SKM-1 (cell line): ENCODE measurements around the gene ARHGAP15.

ENCODE experiments used
- DNase-seq: peaks from one replicate; lab custom pipeline; 2025; ENCODE audit not compliant: unreplicated experiment; lab: John Stamatoyannopoulos, UW

The ARHGAP15 gene

DNA sequence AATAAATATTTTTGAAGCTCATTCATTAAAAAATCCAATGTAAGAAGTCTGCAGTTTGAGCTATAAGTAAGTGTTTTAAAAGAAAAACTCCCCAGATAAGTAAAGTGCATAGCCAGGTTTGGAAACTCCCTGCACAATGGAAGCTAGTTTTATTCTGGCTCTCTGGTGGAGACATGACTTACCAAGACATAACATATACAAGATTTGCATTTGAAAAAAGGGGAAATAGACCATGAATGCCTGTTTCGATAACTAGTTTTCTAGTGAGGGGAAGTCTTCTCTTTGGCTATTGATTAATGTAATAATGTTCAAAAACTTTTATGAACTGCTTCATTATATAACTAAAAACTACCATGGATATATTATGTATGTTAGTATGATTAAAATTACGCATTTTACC, 435.2 kb downstream of the ARHGAP15 start:
- no peak for DNase-seq

- DNase-seq = no peak
Observed at GRCh38 chr2:143571747-143572146, 442.5 kb downstream of the ARHGAP15 start.

- DNase-seq = no peak
Observed at GRCh38 chr2:143572421-143572820, 443.2 kb downstream of the ARHGAP15 start.

GRCh38 chr2:143574069-143574468, 444.9 kb downstream of the ARHGAP15 start:
- DNase-seq = no peak

GRCh38 chr2:143575340-143575739, 446.1 kb downstream of the ARHGAP15 start:
- no peak for DNase-seq

- DNase-seq = no peak
Observed at GRCh38 chr2:143577489-143577888, 448.3 kb downstream of the ARHGAP15 start.

DNA sequence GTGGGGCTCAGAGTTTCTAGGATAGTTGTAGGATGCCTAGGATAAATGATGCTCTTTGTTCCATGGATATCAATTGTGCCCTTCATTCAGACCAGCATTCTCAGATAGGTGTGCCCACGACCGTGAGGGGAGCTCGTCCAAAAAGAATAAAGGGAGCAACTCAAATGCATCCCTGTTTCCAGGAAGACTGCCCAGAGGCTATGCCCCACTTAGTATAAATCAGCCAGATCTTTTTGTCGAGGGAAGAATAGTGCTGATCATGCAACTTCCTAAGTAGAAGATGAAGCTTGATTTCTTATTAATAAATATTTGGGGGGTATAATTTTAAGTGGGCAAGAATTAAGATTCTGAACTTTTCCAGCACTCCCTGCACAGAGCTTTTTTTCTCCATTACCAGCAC, 450.2 kb downstream of the ARHGAP15 start:
- DNase-seq = no peak

DNA sequence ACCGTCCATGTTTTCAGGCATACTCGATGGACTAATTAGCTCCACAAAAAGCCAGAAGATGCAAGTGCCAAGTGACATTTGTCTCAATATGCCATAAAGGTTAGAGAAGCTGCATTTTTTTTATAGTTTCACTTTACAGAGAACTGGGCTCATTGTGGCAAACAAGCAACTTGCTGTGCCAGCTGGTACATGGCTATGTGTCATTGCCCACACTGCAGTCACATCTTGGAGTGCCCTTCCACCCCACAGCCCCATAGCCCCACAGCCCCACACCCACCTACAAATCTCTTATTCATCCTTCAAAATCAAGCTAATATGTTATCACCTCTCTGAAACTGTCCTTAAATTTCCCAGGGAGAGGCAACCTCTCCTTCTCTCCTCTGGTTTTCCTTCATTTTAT, 451.9 kb downstream of the ARHGAP15 start:
- no peak for DNase-seq

- no peak for DNase-seq
Observed at GRCh38 chr2:143582046-143582747, 453.0 kb downstream of the ARHGAP15 start.

- DNase-seq = no peak
Observed at GRCh38 chr2:143584936-143585335, 455.7 kb downstream of the ARHGAP15 start.

DNA sequence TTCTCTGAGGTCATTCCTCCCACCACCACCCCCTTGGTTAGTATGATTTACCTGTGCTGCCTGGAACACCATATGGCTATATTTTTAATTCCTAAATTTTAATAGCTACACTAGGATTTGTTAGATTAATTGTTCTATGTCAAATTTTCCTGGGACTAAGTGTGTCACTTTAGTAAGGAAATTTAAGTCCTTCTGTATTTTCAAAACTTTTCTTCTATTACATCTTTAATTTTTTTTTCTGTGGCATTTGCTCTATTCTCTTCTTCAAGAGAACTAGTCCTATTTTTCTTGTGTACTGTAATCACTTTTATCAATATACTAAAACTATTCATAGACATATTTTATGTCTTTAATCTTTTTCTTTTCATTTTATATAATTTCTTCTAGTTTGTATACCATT, 456.9 kb downstream of the ARHGAP15 start:
- DNase-seq = no peak

DNA sequence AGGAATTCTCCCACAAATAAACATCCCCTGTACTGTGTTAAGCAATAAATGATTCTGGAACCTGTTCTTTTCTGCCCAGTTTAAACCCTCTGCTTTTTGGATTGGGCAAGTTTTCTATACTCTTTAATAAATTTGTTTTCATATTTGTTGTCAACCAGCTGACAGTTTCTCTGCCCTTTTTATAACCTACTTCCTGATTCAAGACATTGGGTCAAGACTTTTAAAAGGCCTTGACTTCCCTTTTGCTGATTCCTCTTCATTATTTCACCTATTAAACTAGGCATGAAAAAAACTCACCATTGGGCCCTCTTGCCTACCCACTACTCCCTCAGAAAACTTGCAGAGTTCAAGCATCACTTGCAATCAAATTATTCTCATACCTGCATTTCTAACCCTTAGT, 459.5 kb downstream of the ARHGAP15 start:
- DNase-seq = no peak

DNA sequence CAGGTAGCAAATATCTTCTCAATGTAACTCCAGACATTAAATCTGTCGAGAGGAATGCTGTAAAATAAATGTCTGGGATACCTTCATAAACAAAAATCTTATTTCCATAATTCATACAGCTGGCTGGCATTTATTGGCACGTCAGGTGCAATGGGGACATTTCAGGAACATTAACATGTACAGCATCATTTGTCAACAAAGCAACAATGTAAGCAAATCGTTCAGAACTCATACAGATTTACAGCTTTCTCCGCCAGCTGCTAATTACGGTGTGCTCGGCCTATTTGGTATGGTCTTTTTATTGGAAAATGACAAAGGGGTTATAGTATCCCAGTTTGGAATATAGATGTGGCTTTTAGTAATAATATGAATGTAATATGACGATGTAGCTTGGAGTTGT, 464.9 kb downstream of the ARHGAP15 start:
- no peak for DNase-seq

GRCh38 chr2:143594745-143595144, 465.5 kb downstream of the ARHGAP15 start:
- DNase-seq = no peak

- no peak for DNase-seq
Observed at GRCh38 chr2:143600116-143600515, 470.9 kb downstream of the ARHGAP15 start.

DNA sequence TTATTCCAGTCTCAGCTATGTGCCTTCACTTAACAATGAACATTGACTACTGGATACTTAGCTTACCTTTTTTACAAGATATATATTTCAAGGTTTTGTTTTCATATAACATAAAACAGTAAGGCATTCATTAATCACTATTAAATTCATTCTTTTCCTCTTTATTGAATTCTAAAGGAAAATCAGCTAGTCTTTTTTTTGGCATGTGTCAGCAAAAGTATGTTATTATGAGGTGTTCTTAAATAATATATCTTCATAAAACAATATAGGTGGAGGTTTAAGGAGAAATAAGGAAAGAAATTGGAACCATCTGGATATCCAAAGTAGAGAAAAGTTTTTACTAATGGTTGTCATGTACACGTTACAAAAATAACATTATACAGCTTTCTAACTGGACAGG, 472.6 kb downstream of the ARHGAP15 start:
- DNase-seq = no peak

- no peak for DNase-seq
Observed at GRCh38 chr2:143603035-143603655, 473.9 kb downstream of the ARHGAP15 start.

GRCh38 chr2:143603846-143604565, 474.8 kb downstream of the ARHGAP15 start:
- no peak for DNase-seq

- DNase-seq = no peak
Observed at GRCh38 chr2:143604566-143604959, 475.3 kb downstream of the ARHGAP15 start.

DNA sequence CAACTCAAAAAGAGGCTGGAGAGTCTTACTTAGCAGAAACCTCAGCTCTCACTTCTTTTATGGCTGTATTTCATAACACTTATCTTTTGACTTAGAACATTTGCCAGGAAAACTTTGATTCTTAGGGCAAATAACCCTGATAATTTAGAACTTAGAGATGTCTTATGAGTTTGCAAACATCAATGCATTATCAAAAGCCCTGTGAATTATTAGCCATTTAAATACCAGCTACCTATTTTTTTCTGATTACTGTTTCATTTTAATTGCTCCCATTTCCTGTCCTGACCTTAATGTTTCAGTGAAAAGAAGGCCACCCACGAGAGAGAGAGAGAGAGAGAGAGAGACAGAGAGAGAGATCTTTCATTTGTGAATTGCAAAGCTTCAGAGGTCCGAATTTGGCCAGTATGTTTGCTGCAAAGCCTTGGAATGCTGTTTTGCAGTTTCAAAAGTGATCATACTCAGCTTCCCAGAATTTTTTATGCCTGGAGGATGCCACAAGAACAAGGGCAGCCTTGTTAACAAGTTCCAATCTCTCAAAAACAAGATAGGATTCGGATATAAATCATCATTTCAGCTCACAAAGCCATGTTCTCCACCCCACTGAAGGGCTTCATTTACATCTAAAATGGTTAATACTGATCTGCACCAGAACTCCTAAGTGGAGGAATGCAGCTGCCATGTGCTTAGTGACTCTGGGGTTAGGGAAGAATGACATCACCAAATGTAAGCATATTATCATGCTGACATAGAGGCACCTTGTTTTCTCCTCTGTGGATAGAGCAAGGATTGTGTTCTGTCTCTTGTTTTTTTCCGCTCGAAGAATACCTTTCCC, 478.2 kb downstream of the ARHGAP15 start:
- DNase-seq = no peak

DNA sequence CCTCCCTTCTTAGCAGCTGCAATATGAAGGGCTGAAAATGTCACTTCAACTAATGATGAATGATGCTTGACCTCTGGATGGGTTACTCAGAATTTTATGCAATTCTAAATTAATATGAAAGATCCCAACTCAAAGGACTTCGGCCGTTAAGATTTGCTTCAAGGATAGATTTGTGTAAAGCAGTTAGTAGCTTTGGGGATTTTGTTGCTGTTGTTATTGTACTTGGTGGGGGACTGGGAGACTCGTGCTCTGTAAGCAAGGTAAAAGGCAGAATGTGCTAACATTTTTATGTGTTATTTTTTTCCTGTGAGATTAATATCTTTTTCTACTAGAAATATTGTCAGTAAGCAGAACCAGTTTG, 478.8 kb downstream of the ARHGAP15 start:
- DNase-seq = no peak
